Measurements from ENCODE around the gene PAIP2B. TPM values are rescaled to one million over a fixed set of nuclear protein-coding genes. Genes with fewer than 3 reads are reported as not detected.
"Not testable (repeated sequence)": the region's sequence is repeated elsewhere in the genome, so short reads cannot be mapped to it uniquely, and the experiment has no call there.

PAIP2B gene, protein sequence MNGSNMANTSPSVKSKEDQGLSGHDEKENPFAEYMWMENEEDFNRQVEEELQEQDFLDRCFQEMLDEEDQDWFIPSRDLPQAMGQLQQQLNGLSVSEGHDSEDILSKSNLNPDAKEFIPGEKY
- 10 to 100 TPM; 19.5 to 20.8 (median 19.6) TPM for polyA plus RNA-seq (ENCODE audit: insufficient read length in 3 of 3)

GRCh38 chr2:71226965-71227560, at the start of gene PAIP2B:
TSS of gene PAIP2B (minus strand) at chr2:71227103. CDS start at chr2:71202589, 24,514 bp downstream.
- DNase-seq (ENCODE audit: low read depth in 3 of 3, low spot score in 2 of 3): peak; percentile 95 to 96 (median 95)

GRCh38 chr2:71275939-71276310, 49.0 kb upstream of the PAIP2B start:
- DNase-seq (ENCODE audit: low read depth in 3 of 3, low spot score in 2 of 3): no peak

GRCh38 chr2:71269511-71270090, 42.7 kb upstream of the PAIP2B start:
- DNase-seq (ENCODE audit: low read depth in 3 of 3, low spot score in 2 of 3): no peak

DNA sequence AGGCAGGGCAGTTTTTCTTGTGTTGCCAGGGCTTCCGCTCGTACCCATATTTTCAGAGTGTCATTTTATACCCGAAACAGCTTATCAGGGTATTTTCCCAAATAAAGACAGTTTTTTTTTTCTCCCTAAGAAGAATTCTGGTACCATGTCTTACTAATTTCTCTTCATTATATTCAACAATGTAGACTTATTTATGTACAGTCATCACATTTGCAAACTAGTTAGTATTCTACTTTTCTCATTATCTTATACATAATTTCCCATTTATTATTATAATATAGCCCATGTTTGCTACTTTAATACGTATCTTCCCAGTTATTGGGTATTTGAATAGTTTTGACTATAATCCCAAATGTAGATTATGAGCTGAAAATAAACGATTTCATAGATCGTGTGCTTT, 36.5 kb upstream of the PAIP2B start:
- no peak for DNase-seq (ENCODE audit: low read depth in 3 of 3, low spot score in 2 of 3)

GRCh38 chr2:71261534-71261933, 34.6 kb upstream of the PAIP2B start:
- DNase-seq (ENCODE audit: low read depth in 3 of 3, low spot score in 2 of 3): no peak

- DNase-seq (ENCODE audit: low read depth in 3 of 3, low spot score in 2 of 3): no peak
Measured at GRCh38 chr2:71256421-71256820, 29.5 kb upstream of the PAIP2B start.

- DNase-seq (ENCODE audit: low read depth in 3 of 3, low spot score in 2 of 3): no peak
Measured at GRCh38 chr2:71254776-71255175, 27.9 kb upstream of the PAIP2B start.

- no peak for DNase-seq (ENCODE audit: low read depth in 3 of 3, low spot score in 2 of 3)
Measured at GRCh38 chr2:71254078-71254477, 27.2 kb upstream of the PAIP2B start.

GRCh38 chr2:71253476-71253875, 26.6 kb upstream of the PAIP2B start:
- DNase-seq (ENCODE audit: low read depth in 3 of 3, low spot score in 2 of 3): no peak

DNA sequence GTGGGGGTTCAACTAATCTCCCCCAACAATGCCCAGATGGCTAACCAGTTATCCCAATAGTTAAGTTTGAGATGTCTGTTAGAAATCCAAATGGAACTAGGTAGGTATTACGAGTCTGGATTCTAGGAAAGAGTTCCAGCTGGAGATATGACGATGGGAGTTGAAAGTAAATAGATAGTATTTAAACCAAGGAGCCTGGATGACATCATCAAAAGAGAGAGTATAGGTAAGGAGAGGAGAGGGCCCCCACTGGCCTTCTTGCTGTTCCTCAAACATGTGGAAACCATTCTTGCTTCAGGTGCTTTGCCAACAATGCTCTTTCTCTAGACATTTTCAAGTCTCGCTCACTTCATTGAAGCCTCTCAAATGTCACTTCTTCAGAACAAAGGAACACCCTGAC, 26.0 kb upstream of the PAIP2B start:
- DNase-seq (ENCODE audit: low read depth in 3 of 3, low spot score in 2 of 3): no peak

DNA sequence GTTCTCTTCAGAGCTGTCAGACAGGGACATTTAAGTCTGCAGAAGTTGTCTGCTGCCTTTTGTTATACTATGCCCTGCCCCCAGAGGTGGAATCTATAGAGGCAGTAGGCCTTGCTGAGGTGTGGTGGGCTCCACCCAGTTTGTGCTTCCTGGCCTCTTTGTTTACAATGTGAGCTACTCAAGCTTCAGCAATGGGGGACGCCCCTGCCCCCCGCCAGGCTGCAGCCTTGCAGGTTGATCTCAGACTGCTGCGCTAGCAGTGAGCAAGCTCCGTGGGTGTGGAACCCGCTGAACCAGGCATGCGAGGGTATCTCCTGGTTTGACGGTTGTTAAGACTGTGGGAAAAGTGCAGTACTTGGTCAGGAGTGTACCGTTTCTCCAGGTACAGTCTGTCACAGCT, 24.0 kb upstream of the PAIP2B start:
- no peak for DNase-seq (ENCODE audit: low read depth in 3 of 3, low spot score in 2 of 3)

DNA sequence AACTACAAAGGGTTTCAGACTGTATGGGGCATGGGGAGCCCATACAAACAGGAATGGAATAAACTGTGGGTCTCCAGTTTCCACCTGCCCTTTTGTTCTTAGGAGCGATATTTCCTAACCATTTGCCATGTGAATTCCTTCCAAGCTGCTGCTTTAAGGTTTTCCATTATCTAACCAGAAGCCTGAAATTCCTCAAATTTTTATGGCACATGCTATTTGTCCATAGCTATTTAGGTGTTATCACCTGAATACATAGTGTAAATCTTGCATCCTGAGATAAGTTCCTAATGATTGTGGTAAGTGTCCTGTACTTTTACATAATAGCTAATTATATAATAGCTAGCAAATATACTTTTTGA, 17.4 kb upstream of the PAIP2B start:
- no peak for DNase-seq (ENCODE audit: low read depth in 3 of 3, low spot score in 2 of 3)

DNA sequence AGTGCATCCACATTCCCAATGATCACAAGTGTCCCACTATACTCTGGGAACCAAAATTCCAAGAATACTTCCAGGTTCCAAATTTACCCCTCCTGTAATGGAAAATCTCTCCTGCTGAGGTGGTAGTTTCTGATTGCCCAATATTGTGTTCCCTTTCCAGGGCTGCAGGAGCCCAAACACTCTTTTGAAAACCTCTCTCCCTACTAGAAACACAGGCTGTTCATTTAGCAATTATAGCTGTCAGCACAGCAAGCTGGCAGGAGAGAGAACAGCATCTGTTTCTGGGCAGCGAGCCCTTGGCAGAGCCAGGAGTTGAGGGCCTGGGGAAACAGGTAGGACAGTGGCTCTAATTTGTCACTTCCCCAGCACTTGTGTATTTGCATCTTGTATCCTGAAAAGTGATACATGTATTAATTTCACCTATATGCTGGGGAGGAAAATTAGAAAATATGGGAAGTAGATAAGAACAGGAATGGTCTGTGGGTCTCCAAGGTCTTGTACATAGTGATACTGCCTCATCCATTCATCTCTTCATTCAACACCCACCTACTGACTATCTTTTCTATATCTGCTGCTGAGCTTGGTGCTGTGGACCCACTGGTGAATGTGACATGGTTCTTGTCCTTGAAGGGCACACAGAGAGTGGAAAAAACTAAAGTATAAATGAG, 16.9 kb upstream of the PAIP2B start:
- DNase-seq (ENCODE audit: low read depth in 3 of 3, low spot score in 2 of 3): no peak

DNA sequence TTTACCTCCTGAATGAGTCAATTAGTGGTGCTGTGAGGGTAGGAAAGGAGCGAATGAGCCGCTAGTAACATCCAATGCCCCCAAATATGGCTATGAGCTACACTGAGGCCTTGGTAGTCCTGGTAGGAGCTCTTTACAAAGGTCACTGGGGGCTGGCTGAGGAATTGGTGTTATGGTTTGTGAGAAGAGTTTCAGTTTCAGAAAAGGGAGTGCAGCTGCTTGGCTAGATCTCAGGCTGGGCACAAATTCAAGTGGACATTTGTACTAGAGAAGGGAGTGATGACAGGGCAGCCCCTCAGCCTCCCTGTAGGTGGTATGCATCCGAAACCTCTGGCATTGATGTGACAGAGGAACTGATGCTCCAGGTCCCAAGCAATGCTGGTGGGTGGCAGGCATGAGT, 13.9 kb upstream of the PAIP2B start:
- DNase-seq (ENCODE audit: low read depth in 3 of 3, low spot score in 2 of 3): no peak

DNA sequence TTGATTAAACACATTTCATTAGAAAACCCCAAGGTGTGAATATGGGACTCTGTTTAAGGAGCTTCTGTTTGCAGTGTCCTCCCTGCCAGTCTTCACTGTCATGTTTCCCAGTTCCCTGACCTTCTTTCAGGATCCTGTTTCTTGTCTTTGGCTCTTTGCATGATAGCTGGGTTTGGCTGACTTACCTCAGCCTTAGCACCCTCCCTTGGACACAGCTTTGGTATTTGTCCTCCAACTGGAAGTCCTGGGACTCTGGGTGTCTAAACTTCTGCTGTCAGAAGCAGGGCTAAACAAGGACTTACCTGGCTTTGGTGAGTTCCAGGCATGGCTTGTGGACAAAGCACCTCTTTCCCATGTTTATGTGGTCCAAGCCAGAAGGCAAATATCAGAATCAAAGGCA, 11.2 kb upstream of the PAIP2B start:
- DNase-seq (ENCODE audit: low read depth in 3 of 3, low spot score in 2 of 3): no peak

GRCh38 chr2:71235930-71236587, 9.2 kb upstream of the PAIP2B start:
- DNase-seq (ENCODE audit: low read depth in 3 of 3, low spot score in 2 of 3): no peak

GRCh38 chr2:71233072-71233471, 6.2 kb upstream of the PAIP2B start:
- DNase-seq (ENCODE audit: low read depth in 3 of 3, low spot score in 2 of 3): not testable (repeated sequence)

GRCh38 chr2:71226096-71226964, 573 bp downstream of the PAIP2B start:
- DNase-seq (ENCODE audit: low read depth in 3 of 3, low spot score in 2 of 3): peak in 2 of 3 donors; percentile 12 to 26

DNA sequence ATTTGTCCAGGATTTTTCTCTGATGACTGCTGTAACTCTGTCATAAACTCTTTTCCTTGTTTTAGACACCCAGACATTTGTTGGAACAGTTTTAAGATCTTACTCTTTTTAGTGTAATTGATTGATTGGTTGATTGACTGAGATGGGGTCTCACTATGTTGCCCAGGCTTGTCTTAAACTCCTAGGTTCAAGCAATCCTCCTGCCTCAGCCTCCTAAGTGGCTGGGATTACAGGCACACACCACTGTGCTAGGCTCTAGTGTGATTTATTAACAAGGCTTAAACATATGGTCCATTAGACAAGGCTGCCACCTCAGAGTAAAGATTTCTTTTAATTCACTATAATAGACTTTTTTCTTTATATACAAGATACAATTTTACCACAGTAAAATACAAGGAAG, 2.0 kb downstream of the PAIP2B start:
- DNase-seq (ENCODE audit: low read depth in 3 of 3, low spot score in 2 of 3): no peak

- DNase-seq (ENCODE audit: low read depth in 3 of 3, low spot score in 2 of 3): no peak
Measured at GRCh38 chr2:71224457-71224856, 2.4 kb downstream of the PAIP2B start.

Data from right renal cortex interstitium (tissue), 3 donors.